NCI-H345 treated with DMSO at 0.1 percent for 48 hours (cell line): ENCODE data around the gene OR4D5.

Experiments
- DNase-seq: peaks from one replicate; lab custom pipeline; 2025; ENCODE audit not compliant: unreplicated experiment; lab: John Stamatoyannopoulos, UW

Gene OR4D5

DNA sequence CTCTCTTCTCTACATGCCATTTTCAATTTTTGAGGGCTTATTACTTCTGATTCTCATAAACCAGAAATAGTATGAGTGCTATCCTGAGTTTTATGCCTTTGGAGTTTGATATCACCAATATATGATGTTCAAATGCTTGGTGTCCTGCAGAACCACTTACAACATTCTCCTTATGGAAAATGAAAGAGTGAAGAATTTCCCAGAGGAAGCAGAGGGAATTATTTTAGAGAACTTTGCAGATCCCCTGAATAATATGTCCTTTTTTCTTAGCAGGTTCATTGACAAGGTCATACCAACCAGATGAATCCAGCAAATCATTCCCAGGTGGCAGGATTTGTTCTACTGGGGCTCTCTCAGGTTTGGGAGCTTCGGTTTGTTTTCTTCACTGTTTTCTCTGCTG lies at the start of gene OR4D5:
Gene OR4D5, plus strand, starts transcription at position 301 of the 400 bp plus-strand sequence. Its CDS starts 0 bp downstream, at position 301.
- no peak for DNase-seq

DNA sequence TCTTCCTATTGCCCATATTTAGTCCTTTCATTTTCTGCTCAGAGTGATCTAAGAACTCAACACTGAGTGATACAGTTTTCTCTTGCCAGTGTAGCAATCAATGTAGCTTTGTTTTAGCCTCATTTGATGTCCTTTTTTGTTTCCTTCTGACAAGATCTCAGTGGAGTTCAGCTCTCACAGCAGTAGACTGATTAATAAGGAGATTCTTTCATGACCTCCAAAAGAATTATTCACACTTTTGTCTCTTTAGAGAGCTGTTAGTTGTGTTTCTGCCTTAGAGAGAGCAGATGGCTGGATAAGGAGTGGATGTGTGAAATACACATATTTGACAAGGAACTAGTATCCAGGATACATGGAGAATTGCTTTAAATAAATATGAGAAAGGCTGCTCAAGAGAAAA lies 47.4 kb upstream of the OR4D5 start:
- DNase-seq = no peak

DNA sequence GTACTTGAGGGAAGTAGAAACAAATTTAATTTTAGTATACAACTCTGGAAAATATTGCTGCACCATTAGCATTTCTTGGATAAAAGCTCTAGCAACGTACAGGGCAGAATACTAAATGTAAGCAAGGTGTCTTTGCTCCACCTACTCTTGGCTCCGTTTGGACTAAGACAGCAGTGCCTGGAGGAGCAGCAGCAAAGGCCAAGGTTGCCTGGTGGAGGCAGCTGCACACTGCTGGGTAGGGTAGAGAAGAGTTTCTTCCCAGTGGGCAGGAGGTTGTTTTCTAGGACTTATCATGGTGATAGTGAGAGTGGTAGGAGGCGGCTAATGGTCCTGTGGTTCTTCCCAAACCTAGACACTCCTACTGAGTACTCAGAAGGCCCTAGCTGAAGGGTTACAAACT lies 39.6 kb upstream of the OR4D5 start:
- no peak for DNase-seq

DNA sequence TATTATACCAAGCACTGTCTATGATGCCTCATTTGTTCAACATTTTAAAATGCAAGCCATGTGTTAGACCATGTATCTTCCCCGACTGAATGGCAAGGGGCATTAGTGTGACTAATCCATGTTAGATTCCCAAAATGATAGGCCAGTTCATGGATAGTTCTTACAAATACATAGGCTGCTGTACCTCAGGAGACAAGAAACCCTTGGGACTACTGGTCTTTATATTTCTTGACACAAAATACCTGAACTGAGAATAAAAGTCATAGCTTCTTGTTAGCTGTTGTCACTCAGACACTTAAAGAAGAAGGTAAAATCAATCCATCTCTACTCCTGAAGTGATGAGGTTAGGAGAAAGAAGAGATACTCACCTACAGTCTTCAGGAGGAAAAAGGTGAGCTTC lies 37.5 kb upstream of the OR4D5 start, which contains the start of gene OR8D4:
Gene OR8D4, plus strand, starts transcription at position 301 of the 400 bp plus-strand sequence. CDS start 4,265 bp downstream, outside the sequence.
- DNase-seq = no peak

DNA sequence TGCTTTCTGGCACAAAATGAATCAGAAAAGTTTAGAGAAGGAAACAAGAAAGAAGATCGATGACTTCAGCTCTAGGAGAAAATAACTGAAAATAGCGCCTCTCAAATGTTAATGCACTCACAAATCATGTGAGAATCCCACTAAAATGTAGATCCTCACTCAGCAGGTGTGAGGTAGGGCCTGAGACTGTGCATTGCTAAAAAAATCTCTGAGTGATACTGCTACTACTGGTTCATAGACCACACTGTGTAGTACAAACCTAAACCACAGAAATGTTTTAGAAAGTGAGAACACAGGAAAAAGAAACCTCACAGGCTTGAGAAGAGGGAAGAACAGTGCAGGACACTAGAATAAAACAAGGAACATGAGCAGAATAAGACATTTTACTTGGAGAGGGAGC lies 35.5 kb upstream of the OR4D5 start:
- no peak for DNase-seq

DNA sequence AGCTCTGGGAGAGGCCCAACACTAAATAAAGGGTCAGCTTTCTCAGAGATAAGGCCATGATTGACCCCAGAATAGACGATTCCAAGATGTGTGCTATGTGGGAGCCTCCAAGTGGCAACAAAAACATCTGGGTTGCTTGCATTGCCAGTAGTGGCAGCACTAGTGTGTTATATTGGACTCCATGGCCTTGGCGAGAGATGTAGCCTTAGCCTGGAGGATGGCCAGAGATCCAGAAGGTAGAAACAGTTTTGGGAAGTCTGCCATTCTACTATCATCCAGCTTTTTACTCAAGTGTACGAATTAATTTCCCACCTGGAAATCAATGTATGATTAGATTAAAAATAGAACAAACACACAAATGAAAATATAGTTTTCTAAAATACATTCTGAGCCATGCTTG lies 34.5 kb upstream of the OR4D5 start:
- DNase-seq = no peak

DNA sequence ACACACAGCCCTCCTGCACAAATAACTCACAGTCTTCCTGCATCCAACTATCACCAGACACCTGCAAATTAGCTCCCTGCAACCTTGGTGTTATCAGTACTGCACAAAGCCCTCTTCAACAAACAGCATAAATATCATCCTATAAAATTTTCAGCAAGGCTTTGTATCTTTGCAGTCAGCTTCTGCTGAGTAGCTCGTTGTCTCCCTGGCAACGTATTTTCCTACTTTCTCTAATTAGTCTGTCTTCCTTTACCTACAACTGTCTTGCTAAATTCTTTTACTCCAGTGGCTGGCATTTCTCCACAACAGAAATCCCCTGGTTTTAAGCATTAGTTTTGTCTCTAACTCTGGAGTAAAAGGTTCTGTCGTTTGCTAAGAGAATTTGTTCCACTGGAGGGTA lies 33.6 kb upstream of the OR4D5 start:
- DNase-seq = no peak

DNA sequence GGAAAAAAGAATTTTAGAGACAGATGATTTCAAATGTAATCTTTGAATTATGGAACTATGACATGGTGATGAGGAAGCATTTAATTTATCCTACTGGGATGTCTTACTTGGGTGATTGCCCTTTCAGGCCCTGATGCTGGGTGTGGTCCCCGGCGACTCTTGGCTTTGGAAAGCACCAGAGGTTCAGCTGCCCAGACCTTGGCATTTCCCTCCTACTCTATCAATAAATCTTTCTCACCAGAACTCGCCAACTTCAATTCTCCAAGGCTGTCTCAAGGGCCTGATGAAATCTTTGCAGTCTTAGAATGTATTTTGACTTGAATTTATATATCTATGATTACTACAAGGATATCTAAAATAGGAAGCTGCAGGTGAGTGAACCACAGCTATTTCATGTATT lies 18.5 kb upstream of the OR4D5 start:
- DNase-seq = no peak

DNA sequence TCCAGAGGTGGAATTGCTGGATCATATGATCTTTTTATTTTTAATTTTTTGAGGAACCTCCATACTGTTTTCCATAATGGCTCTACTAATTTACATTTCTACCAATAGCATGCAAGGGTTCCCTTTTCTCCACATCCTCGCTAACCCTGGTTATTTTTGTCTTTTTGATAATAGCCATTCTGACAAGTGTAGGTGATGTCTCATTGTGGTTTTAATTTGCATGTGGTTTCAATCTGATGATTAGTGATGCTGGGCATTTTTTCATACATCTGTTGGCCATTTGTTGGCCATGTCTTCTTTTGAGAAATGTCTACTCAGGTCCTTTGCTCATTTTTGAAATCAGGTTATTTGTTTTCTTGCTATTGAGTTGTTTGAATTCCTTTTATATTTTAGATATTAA lies 15.4 kb upstream of the OR4D5 start:
- no peak for DNase-seq

DNA sequence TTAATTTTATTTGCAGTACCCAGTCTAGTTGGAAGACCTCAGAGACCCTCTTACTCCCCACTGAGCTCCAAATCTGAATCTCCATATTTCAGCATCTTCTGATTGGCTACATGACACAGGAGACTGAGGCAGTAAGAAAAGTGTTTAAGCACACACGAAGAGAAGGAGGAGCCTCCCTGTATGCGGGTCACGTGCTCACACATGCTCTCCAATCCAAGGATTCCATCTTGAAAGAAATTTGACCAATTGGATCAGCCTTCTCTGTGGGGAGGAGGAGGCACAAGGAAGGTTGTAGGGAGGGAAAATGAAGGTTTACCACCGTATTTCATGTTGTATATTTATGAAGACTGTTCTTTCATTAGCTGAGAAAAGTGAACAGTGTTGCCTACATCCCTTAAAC lies 3.0 kb downstream of the OR4D5 start:
- no peak for DNase-seq

DNA sequence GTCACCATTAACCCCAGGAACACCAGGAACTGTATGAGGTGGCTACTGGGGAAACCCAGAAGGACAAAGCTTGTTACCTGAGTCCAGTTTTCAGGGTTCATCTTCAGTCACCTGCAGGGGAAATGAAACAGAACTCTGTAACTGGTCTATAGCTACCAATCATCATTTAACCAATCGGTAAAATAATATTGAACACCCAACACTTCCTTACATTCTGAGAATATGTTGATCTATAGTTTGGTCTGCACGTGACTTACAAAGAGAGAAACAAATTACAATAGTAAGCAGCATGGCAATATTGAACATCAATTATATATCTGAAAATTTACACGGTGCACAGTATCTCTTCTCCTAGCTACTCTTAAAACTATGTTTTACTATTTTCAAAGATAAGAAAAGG lies 4.3 kb downstream of the OR4D5 start, which contains the start of gene OR6T1:
Gene OR6T1, minus strand, starts transcription at position 101 of the 400 bp plus-strand sequence. Its CDS starts 0 bp downstream, at position 101.
- no peak for DNase-seq

DNA sequence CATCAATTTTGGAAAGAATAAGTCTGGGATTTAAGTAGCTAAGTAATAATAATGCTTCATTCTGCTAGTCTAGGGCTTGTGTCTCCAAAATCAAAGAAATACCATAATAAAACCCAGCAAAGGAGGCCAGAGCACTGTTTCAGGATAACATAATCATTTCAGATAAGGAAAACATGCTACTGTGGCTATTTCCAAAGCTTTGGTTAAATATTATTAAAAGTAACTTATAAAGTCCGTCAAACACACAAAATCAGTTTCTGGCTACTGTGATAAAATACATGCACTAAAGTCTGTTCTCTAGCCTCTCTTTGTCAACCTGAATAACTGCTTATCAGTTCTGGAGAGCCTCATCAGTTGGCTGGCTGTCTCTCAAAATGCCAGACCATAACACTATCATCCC lies 5.7 kb downstream of the OR4D5 start:
- no peak for DNase-seq

DNA sequence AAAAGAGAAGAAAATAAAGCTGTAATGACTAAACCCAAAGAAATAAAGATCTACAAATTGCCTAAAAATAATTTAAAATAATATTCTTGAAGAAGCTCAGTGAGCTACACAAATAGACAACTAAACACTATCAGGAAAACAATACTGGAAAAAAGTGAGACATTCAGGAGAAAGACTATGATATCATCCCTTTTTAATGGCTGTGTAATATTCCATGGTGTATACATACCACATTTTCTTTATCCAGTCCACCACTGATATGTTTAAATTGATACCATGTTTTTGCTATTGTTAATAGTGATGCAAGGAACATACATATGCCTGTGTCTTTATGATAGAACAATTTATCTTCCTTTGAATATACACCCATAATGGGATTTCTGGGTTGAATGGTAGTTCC lies 17.3 kb downstream of the OR4D5 start:
- DNase-seq = no peak

DNA sequence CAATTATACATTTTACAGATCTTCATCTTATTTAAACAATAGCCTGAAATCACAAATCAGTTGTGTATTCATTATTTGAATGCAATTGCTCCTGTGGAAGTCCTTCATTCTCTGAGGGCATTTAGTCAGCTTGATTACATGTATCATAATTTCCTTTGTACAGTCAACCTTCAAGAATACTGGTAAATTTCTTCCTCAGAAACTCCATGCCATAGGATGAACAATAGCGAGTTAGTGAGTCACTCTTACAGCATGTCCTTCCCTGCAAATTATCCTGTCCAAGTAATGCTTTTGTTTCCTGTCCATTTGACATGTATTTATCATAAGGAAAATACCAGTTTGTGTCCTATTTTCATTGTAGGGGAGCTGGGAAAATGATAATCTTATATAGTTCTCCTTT lies 34.4 kb downstream of the OR4D5 start:
- DNase-seq = no peak

DNA sequence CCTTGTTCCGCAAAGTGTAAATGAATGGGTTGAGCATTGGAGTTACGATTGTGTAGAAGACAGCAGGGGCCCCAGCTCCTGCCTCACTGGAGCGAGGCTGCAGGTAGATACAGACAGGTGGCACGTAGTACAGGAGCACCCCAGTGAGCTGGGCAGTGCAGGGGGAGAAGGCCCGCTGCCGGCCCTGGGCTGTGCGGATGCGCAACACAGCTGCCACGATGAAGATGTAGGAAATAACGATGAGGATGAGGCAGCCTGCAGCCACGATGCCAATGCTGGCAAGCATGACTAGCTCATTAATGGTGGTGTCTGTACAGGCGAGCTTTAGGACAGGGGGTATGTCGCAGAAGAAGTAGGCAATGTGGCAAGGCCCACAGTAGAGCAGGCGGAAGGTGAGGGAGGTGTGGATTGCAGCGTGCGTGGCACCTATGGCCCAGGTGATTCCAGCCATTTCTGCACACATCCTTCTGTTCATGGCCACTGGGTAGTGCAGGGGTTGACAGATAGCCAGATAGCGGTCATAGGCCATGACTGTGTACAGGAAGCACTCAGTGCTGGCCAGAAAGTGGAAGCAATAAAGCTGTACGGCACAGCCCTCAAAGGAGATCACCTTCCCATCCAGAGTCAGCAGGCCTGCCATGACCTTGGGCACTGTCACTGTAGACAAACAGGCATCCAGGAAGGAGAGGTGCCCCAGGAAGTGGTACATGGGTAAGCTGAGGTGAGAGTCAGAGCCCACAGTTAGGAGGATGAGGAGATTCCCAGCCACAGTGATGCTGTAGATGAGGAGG lies 37.5 kb downstream of the OR4D5 start:
- DNase-seq = no peak

DNA sequence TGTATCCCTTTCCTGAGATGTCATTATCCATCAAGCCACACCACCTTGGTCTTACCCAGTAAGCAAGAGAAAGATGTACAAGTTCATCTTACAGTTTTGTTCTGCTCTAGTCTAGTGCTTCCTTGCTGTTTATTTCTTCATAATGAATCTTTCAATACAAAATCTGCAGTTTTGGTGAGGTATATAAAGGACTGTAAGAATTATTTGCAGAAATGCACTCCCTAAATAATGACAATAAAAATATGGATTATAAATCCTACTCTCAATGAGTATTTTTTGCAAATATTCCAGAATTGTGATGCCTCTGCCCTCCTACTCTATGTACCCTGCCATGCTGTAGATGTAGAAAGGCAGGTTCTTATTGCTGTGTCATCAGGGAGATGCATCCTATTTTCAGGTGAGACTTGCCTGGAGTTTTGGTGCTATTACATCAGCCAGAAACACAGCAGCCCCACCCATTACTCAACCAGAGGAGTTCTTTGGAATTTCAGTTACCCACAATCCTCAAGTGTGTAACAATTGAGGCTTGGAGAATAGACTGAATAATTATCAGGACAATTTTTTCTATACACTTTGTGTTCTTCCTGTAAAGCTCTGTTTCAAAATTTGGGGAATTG lies 38.4 kb downstream of the OR4D5 start, which contains the start of gene OR10S1:
Gene OR10S1, minus strand, starts transcription at position 51 of the 617 bp plus-strand sequence. CDS start 117 bp downstream, outside the sequence.
- no peak for DNase-seq

DNA sequence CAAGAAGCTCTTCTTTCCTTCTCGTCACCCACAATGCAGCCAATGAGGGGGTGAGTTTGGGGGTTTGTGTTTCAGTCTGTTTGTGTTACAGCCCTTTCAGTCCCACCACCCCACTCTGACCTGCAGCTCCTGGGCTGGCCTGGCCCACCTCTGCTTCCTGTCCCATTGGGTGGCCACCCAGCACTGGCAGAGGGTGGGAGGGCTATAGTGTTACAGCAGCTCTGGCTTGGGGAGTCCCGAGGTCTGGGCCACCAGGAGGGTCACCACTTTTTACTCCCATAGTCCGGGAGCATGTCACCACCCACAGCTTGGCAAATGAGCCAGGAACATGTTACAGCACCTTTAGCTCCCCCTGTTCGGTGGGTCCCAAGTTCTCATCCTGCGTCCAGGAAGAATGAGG lies 39.9 kb downstream of the OR4D5 start:
- no peak for DNase-seq
